Mucosa of descending colon (tissue), 3 donors: ENCODE results near the gene ATP5F1E. TPM values are rescaled to one million over a fixed set of nuclear protein-coding genes. Genes with fewer than 3 reads are reported as not detected.

Experiments used
- ATAC-seq: fragments of 200-7000 bp; cut with Tn5 transposase; one replicate; pipeline ENCODE4 v1.9.1; 2020; ENCODE audit warnings: mild to moderate bottlenecking, moderate library complexity
- DNase-seq, 3 donors: peaks; one replicate each; pipeline ENCODE4 v3.0.0-alpha.2; 2020
- H3K36me3 ChIP-seq: fragments of 200-600 bp; one replicate; pipeline ENCODE4 v1.8.0; 2021; ENCODE audit warnings: low read depth, mild to moderate bottlenecking
- H3K4me1 ChIP-seq: fragments of 200-600 bp; one replicate; pipeline ENCODE4 v1.8.0; 2021; ENCODE audit warnings: low read depth, mild to moderate bottlenecking
- H3K4me3 ChIP-seq: fragments of 200-600 bp; one replicate; pipeline ENCODE4 v1.8.0; 2021; ENCODE audit warnings: mild to moderate bottlenecking
- H3K9me3 ChIP-seq: fragments of 200-600 bp; one replicate; pipeline ENCODE4 v1.8.0; 2021; ENCODE audit warnings: mild to moderate bottlenecking
- CTCF ChIP-seq: fragments of 200-600 bp; IDR thresholded peaks from one replicate; pipeline ENCODE4 v1.8.0; 2022; ENCODE audit warnings: antibody characterized with exemption, mild to moderate bottlenecking
- intact Hi-C, 2 donors: fragments of 100-400 bp; cut with DNase I in 1 of 2; cut with micrococcal nuclease in 1 of 2; formaldehyde crosslinking; loops; one replicate each; pipeline versions ENCODE4 v1.11.0 to v1.11.1; 2022; cut with DNase I, micrococcal nuclease
- total RNA-seq, 3 donors: library from RNA; stranded (reverse); fragmentation: NEBNext Ultra II Directional in 2 of 3; extraction: Animal tissue kit (Norgen Biotek cat#: 25700) in 2 of 3; gene quantifications; one replicate each; pipeline versions ENCODE4 v1.2.1 to v1.2.4, GENCODE V29; 2021 to 2023
- donor health status: DM: no; HTN: no; CAD: no; lungs with moderate emphysema.
- donor health status: DM: no; HTN: no; CAD: no.
- donor health status: DM: no; HTN: yes; CAD: no.

Gene ATP5F1E
- total RNA-seq, 3 donors from 2014 or later, result 65.4 to 76.1 (median 71.3) TPM

GRCh38 chr20:58988565-58988882 is 43.6 kb downstream of the ATP5F1E start:
- no peaks in the 10 kb centered on the region for H3K9me3 ChIP-seq
- ATAC-seq (no peak), DNase-seq (no peak)
- TF ChIP-seq CTCF, result no peak
- H3K4me3 ChIP-seq, result no peak overlapping the region
- peaks cover 13% of the 10 kb centered on the region for H3K36me3 ChIP-seq
- H3K4me1 ChIP-seq, result peaks cover 12% of the 10 kb centered on the region
- intact Hi-C loops, result no loop called here

- H3K4me1 ChIP-seq, result peaks cover 13% of the 10 kb centered on the region
- peaks cover 13% of the 10 kb centered on the region for H3K36me3 ChIP-seq
- no peak for DNase-seq
- intact Hi-C loops, result no loop called here
- no peaks in the 10 kb centered on the region for H3K9me3 ChIP-seq
- TF ChIP-seq CTCF, result no peak
- no peak overlapping the region for H3K4me3 ChIP-seq
- no peak for ATAC-seq
Measured at GRCh38 chr20:58987790-58988564, 44.2 kb downstream of the ATP5F1E start.

- DNase-seq (no peak), ATAC-seq (no peak)
- intact Hi-C loops, result no loop called here
- TF ChIP-seq CTCF, result no peak
- H3K36me3 ChIP-seq, result peaks cover 13% of the 10 kb centered on the region
- H3K4me3 ChIP-seq, result no peak overlapping the region
- no peaks in the 10 kb centered on the region for H3K9me3 ChIP-seq
- peaks cover 16% of the 10 kb centered on the region for H3K4me1 ChIP-seq
Measured at GRCh38 chr20:58986968-58987517, 45.1 kb downstream of the ATP5F1E start.

- no peak for TF ChIP-seq CTCF
- DNase-seq (no peak), ATAC-seq (no peak)
- no peaks in the 10 kb centered on the region for H3K9me3 ChIP-seq
- no peak overlapping the region for H3K4me3 ChIP-seq
- H3K4me1 ChIP-seq, result peaks cover 17% of the 10 kb centered on the region
- peaks cover 13% of the 10 kb centered on the region for H3K36me3 ChIP-seq
- intact Hi-C loops, result no loop called here
Measured at GRCh38 chr20:58986286-58986967, 45.7 kb downstream of the ATP5F1E start.

- H3K9me3 ChIP-seq, result no peaks in the 10 kb centered on the region
- ATAC-seq (no peak), DNase-seq (no peak)
- H3K36me3 ChIP-seq, result peaks cover 6% of the 10 kb centered on the region
- no peak overlapping the region for H3K4me3 ChIP-seq
- H3K4me1 ChIP-seq, result peaks cover 17% of the 10 kb centered on the region
- intact Hi-C loops, result no loop called here
- TF ChIP-seq CTCF, result no peak
Measured at GRCh38 chr20:58985656-58986055, 46.5 kb downstream of the ATP5F1E start.
